Hepatocyte (in vitro differentiated cells): ENCODE measurements around the gene ARHGAP10.

Experiments
- EZH2 ChIP-seq: fragments of 200-600 bp; sonication (generic); IDR thresholded peaks from 2 replicates; pipeline ENCODE4 v1.6.1; 2016; ENCODE audit warnings: antibody characterized with exemption, mild to moderate bottlenecking, borderline replicate concordance
- EZH2phosphoT487 ChIP-seq: fragments of 200-600 bp; sonication (generic); IDR thresholded peaks from one replicate; pipeline ENCODE4 v1.6.1; 2018; ENCODE audit warnings: antibody characterized with exemption, mild to moderate bottlenecking, low read depth, moderate library complexity; ENCODE audit not compliant: unreplicated experiment, severe bottlenecking
- TF ChIP-seq, protein P1 (sequence below): fragments of 200-600 bp; sonication (generic); IDR thresholded peaks from 2 replicates; pipeline ENCODE4 v1.5.1; 2016; ENCODE audit warnings: antibody characterized with exemption, mild to moderate bottlenecking; ENCODE audit not compliant: poor library complexity

GRCh38 chr4:148048598-148048997, 316.7 kb downstream of the ARHGAP10 start:
- no peak for TF ChIP-seq EZH2
- TF ChIP-seq, protein P1, sequence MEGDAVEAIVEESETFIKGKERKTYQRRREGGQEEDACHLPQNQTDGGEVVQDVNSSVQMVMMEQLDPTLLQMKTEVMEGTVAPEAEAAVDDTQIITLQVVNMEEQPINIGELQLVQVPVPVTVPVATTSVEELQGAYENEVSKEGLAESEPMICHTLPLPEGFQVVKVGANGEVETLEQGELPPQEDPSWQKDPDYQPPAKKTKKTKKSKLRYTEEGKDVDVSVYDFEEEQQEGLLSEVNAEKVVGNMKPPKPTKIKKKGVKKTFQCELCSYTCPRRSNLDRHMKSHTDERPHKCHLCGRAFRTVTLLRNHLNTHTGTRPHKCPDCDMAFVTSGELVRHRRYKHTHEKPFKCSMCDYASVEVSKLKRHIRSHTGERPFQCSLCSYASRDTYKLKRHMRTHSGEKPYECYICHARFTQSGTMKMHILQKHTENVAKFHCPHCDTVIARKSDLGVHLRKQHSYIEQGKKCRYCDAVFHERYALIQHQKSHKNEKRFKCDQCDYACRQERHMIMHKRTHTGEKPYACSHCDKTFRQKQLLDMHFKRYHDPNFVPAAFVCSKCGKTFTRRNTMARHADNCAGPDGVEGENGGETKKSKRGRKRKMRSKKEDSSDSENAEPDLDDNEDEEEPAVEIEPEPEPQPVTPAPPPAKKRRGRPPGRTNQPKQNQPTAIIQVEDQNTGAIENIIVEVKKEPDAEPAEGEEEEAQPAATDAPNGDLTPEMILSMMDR, result no peak
- TF ChIP-seq EZH2phosphoT487, result no peak
